PC-3 (cell line): ENCODE measurements around the gene MYL9.

Source experiments
- CTCF ChIP-seq: fragments of 300-600 bp; sonication (generic); conservative IDR thresholded peaks from 2 replicates; pipeline ENCODE4 v1.5.1; 2017; ENCODE audit warnings: antibody characterized with exemption, low read depth, mild to moderate bottlenecking, low read length
- EZH2 ChIP-seq: fragments of 300-600 bp; sonication (generic); IDR thresholded peaks from one replicate; pipeline ENCODE4 v1.6.1; 2017; ENCODE audit warnings: antibody characterized with exemption, mild to moderate bottlenecking, low read length; ENCODE audit not compliant: unreplicated experiment

GRCh38 chr20:36538026-36538722 is 3.1 kb upstream of the MYL9 start:
- no peak for TF ChIP-seq EZH2
- TF ChIP-seq CTCF = no peak
